Eye (tissue), 1 donor: Measurements from ENCODE around the gene BMP8A.
"Not testable (repeated sequence)": the region's sequence is repeated elsewhere in the genome, so short reads cannot be mapped to it uniquely, and the experiment has no call there.

Source experiments
- DNase-seq: peaks from one replicate; pipeline ENCODE4 v3.0.0-alpha.2; 2015

BMP8A gene, protein sequence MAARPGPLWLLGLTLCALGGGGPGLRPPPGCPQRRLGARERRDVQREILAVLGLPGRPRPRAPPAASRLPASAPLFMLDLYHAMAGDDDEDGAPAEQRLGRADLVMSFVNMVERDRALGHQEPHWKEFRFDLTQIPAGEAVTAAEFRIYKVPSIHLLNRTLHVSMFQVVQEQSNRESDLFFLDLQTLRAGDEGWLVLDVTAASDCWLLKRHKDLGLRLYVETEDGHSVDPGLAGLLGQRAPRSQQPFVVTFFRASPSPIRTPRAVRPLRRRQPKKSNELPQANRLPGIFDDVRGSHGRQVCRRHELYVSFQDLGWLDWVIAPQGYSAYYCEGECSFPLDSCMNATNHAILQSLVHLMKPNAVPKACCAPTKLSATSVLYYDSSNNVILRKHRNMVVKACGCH

DNA sequence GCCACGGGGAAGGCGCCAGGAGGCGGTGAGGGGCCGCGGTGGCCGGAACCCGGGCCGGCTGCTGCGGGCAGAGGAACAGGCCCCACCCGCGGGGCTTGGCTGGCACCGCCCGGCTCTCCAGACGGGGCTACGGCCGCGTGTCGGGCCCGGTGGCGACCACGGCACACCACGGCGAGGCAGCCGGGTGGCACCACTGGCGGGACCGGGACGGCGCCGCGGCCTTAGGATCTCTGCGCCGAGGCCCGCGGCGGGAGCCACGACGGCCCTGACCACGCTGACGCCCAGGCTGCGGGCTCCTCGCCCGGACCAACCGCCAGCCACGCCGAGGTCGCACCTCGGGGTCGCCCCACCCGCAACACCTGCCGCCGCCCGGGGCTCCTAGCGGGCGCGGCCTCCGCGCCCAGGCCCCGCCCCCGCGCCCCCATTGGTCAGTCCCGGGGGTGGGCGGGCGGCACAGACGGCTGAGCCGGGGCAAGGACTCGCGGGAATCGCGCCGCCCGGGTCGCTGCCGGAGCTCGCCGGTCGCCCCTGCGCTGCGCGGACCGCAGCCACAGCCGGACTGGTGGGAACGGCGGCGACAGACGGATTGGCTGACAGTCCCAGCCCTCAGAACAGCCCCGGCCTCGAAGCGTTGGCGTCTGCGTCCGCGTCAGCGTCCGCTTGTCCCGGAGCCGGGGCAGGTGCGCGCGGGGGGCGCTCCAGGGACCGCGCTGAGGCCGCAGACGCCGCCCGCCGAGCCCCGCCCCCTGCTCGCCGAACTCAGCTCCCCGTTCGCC is at the start of gene BMP8A:
Gene BMP8A (plus strand): TSS at position 491 of the 776 bp plus-strand sequence. CDS start 356 bp downstream, outside the sequence.
- peak; percentile 75 for DNase-seq

- no peak for DNase-seq
These were observed 49.6 kb upstream of the BMP8A start for GRCh38 chr1:39441797-39442196.

DNA sequence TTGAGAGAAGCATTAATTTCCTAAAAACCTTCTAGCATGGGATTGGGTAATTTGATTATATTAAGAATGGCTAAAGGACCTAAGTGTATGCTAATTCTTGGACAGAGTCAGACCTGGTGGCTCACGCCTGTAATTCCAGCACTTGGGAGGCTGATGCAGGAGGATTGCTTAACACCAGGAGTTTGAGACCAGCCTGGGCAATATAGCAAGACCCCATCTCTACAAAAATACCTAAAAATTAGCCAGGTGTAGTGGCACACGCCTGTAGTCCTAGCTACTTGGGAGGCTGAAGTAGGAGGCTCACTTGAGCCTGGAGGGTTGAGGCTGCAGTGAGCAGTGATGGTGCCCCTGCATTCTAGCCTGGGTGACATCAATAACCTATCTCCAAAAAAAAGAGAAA is 45.9 kb upstream of the BMP8A start:
- no peak for DNase-seq

GRCh38 chr1:39446986-39447567 is 44.4 kb upstream of the BMP8A start:
- no peak for DNase-seq

GRCh38 chr1:39450041-39450440 is 41.4 kb upstream of the BMP8A start:
- DNase-seq: not testable (repeated sequence)

DNA sequence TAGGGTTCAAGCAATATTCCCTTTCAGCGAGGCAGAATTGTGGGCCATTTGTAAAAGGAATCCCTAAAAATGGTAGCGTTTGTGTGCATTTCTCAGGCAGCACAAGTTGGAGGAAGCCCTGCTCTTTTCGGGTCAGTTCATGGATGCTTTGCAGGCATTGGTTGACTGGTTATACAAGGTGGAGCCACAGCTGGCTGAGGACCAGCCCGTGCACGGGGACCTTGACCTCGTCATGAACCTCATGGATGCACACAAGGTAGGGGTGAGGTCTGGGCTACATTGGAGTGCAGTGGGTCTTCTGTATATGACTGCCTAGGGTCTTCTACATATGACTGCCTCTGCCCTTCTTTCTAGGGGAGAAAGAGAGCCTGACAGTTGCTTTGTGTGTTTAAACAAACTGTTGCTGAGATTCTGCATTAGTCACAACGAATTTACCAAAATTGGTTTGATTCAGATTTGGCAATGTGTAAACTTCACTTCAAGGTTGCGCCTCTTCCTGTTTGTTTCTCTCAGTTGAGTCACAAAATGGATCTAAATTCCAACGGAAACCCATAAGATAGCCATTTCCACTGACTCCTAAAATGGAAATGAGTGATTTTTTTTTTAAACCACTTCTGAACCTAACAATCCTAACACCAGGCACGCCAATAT is 40.4 kb upstream of the BMP8A start:
- DNase-seq: no peak

GRCh38 chr1:39452081-39452480 is 39.4 kb upstream of the BMP8A start:
- no peak for DNase-seq

GRCh38 chr1:39452540-39452939 is 38.9 kb upstream of the BMP8A start:
- DNase-seq: no peak

GRCh38 chr1:39453603-39454002 is 37.8 kb upstream of the BMP8A start:
- no peak for DNase-seq

- no peak for DNase-seq
These were observed 32.4 kb upstream of the BMP8A start for GRCh38 chr1:39458991-39459390.

- DNase-seq: no peak
These were observed 29.4 kb upstream of the BMP8A start for GRCh38 chr1:39462074-39462473.

DNA sequence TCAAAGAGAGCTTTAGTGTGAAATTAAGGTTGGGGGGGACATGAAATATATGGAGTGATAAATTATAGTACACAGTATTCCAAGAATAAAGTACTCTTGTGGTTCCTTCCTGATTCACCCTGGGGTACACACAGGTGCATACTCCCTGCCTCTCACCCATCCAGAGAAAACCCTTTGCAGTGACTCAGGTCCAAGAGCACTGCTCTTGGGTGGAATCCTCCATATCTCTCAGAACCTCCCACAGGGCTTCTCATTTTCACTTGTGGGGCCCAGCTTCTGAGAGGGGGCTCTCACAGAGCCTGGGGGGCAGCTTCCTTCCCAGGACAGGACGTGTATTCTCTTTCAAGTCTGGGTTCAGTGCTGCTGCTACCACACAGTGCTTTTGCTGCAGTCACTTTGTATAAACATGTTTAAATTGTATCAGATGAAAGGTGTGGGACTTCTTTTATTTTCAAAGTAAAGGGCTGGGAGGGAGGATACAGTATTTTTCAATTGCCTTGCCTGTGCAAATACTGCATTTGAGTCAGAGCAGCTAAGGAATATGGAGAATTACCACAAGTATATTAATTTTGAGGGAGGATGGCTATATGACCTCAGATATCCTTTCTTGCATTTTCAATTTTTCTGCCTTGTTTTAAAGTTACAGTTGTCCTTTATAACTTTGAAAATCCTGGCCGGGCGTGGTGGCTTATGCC is 24.9 kb upstream of the BMP8A start:
- no peak for DNase-seq

DNA sequence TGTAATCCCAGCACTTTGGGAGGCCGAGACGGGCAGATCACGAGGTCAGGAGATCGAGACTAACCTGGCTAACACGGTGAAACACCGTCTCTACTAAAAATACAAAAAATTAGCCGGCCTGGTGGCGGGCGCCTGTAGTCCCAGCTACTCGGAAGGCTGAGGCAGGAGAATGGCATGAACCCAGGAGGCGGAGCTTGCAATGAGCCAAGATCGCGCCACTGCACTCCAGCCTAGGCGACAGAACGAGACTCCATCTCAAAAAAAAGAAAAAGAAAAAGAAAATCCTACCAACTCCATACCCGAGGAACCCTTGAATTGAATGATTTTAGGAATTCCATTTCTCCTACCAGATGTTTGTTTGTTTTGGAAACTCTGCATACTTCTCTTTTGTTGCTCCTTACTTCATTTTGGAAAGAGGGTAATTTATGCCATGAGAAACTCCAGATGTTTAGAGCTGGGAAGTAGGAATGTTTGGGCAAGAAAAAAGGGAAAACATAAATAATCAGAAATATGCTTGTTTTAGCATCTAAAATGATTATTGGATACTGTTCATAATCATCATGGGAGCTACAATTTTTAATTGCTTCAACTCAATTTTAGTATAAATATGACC is 24.2 kb upstream of the BMP8A start:
- DNase-seq: peak; percentile 13

DNA sequence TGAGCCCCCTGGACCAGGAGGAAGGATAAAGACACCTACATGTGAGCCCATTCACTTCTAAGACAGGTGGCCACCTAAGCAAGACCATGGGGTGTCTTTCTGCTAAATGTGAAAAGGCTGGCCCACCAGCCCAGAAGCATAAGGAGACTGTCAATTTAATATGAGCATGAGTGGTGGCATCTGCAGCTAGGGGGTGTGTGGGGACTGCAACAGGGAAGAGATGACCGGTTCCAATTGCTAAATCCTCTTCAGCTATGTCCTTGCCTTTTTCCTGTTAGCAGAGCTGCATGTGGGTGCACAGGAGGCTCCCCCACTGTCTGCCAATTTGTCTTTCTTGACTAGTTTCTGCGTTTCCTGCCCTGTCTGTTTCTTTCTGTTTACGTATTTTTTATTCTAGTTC is 22.3 kb upstream of the BMP8A start:
- DNase-seq: no peak

GRCh38 chr1:39470040-39470439 is 21.4 kb upstream of the BMP8A start:
- DNase-seq: no peak

DNA sequence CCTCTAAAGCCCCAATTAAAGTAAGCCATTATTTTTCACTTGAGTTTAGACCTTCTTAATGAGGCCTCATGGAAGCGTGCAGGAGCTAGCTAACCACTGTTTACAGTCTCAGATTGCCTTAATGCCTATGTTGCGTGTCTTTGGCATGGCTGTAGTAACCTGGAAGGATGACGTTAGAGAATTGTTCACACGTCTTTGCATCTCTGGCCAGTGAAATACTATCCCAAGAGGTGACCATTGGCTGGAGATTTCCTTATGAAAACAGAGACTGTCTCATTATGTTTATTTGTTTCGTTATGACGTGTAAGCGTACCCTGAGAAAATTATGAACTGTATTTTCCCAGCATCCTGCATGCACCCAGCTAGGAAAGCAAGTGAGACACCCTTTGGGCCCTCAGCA is 18.6 kb upstream of the BMP8A start:
- no peak for DNase-seq

GRCh38 chr1:39473324-39473723 is 18.1 kb upstream of the BMP8A start:
- DNase-seq: no peak

GRCh38 chr1:39474810-39475209 is 16.6 kb upstream of the BMP8A start:
- no peak for DNase-seq

DNA sequence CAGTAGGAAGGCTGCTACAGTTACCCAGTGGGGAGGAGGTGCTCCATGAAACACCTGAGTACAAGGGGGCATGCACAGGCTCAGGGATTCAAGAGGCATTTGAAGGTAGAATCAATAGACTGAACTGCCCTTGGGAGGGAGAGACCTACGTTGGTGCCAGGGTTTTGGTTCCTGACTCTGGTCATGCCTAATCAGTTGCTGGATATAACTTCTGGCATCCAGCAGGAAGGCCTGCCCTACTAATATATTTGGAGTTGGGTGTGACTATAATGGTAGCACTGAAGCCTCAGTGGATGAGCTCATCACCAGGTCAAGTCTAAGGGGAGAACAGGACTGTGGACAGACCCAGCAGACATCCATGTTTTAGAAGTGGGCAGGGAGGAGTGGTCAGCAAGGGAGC is 15.9 kb upstream of the BMP8A start:
- DNase-seq: not testable (repeated sequence)

DNA sequence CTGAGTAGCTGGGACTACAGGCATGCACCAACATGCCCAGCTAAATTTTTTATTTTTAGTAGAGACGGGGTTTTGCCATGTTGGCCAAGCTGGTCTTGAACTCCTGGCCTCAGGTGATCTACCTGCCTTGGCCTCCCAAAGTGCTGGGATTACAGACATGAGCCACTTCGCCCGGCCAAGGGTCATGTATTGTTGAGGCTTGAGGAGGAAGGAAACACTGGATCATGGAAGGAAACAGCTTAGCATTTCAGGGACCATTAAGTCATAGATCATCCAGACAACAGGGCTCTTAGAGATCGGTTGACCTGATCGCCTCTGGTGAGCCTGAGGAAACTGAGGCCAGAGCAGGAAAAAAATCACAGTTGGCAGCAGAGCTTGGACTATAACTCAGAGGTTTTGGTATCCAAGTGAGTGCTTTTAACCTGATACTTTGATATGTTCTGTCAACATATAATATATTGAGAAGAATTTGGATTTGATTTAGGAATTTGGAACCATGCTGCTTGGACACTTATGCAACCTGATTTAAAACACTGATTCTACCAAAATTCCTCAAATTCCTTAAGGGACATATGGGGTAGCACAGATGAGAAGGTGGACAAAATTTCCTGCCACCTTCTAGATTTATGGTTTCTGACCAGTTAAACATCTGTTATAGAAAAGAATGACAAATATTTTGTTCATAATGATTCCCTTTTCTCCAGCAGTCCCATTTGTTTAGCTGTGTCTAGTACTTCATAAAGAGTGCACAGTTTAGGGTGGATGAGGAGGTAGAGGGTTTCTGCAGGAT is 13.1 kb upstream of the BMP8A start:
- no peak for DNase-seq

DNA sequence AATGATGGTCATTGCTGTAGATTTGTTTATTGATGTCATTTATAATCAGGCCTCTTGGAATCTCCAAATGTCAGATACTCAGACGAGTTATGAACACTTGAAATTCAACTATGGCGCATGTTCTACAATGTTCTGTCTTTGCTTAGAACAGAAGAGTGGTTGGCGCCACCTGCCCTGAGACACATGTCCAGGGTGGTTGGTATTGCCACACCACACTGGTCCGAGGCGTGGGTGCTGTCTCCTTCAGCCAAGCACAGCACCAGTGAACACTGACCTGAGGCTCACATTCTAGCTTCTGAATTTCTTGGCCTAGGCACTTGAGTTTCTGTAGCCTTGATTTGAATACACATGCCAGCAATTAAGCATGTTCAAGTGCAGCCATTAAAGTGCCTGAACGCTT is 10.1 kb upstream of the BMP8A start:
- DNase-seq: no peak
